HG03439 (cell line): ENCODE data around the gene EPB41L4A.
"Not testable (repeated sequence)": the region's sequence is repeated elsewhere in the genome, so short reads cannot be mapped to it uniquely, and the experiment has no call there.

Experiments used
- ATAC-seq: cut with Tn5 transposase; IDR thresholded peaks from one replicate; pipeline ENCODE4 v1.9.1; 2021; ENCODE audit warnings: mild to moderate bottlenecking, moderate library complexity; ENCODE audit not compliant: unreplicated experiment

EPB41L4A gene, protein sequence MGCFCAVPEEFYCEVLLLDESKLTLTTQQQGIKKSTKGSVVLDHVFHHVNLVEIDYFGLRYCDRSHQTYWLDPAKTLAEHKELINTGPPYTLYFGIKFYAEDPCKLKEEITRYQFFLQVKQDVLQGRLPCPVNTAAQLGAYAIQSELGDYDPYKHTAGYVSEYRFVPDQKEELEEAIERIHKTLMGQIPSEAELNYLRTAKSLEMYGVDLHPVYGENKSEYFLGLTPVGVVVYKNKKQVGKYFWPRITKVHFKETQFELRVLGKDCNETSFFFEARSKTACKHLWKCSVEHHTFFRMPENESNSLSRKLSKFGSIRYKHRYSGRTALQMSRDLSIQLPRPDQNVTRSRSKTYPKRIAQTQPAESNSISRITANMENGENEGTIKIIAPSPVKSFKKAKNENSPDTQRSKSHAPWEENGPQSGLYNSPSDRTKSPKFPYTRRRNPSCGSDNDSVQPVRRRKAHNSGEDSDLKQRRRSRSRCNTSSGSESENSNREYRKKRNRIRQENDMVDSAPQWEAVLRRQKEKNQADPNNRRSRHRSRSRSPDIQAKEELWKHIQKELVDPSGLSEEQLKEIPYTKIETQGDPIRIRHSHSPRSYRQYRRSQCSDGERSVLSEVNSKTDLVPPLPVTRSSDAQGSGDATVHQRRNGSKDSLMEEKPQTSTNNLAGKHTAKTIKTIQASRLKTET

DNA sequence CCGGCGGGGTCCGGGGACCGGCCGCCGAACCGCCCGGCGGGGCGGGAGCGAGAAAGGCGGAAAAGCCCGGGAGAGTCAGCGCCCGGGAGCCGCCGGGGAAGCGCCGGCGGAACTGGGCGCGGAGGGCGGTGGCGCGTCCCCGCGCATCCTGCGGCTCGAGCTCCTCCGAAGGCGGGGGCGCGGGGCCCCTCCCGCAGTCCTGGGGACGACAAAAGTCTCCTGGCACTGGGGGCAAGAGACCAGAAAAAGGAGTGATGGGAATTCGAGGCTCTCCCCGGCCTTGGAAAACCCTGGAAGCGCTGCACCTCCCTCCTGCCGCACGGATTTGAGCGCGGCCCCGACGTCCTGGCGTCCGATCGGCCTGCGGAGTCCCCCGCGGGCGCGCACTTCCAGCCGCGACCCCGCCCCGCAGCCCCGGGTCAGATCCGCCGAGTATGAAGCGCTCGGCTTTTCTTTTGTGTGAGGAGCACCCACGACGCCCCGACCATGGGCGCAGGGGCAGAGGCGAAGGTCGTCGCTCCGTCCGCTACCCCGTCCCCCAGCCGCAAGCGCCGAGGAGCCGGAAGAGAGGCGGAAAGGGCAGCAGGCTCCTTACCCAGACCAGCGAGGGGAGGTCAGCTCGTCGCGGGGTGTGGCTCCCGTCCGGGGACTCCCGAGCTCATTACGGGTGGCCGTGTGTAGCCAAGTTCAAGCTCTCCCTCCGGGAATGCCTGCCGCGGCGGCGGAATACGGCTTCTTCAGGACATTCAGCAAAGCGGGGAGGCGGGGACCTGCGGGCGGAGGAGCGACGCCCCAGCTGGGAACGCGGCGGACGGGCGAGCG lies at the start of gene EPB41L4A:
Gene EPB41L4A, minus strand, starts transcription at position 114 of the 822 bp plus-strand sequence. CDS start 238 bp downstream, outside the sequence.
- ATAC-seq: peak; percentile 31

DNA sequence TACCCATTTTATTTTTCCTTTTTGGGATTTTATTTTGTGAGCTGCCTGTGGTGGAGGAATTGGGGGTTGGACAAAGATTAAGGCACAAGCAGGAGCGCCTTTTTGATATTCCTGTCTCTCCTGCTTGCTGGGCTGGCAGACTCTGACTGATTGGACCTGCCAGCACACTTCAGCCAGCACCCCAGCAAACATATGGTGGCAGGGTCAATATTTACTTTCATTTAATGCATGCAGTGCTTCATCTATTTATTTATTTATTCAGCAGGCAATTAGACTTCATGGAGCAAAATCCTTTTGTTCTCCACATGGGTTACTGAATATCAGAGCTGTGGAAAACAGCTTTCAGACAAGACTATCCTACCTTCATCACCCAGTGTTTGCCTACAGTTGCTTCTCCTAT lies 48.4 kb upstream of the EPB41L4A start:
- no peak for ATAC-seq

- not testable (repeated sequence) for ATAC-seq
Observed at GRCh38 chr5:112466261-112466660, 47.2 kb upstream of the EPB41L4A start.

- ATAC-seq: not testable (repeated sequence)
Observed at GRCh38 chr5:112447187-112447760, 28.2 kb upstream of the EPB41L4A start.

GRCh38 chr5:112445626-112446350 lies 26.7 kb upstream of the EPB41L4A start:
- ATAC-seq: no peak

DNA sequence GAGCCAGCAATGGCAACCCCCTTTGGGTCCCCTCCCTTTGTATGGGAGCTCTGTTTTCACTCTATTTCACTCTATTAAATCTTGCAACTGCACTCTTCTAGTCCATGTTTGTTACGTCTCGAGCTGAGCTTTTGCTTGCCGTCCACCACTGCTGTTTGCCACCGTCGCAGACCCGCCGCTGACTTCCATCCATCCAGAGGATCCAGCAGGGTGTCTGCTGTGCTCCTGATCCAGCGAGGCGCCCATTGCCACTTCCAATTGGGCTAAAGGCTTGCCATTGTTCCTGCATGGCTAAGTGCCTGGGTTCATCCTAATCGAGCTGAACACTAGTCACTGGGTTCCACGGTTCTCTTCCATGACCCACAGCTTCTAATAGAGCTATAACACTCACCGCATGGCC lies 24.9 kb upstream of the EPB41L4A start:
- ATAC-seq: not testable (repeated sequence)

- ATAC-seq: no peak
Observed at GRCh38 chr5:112440031-112440430, 21.0 kb upstream of the EPB41L4A start.

DNA sequence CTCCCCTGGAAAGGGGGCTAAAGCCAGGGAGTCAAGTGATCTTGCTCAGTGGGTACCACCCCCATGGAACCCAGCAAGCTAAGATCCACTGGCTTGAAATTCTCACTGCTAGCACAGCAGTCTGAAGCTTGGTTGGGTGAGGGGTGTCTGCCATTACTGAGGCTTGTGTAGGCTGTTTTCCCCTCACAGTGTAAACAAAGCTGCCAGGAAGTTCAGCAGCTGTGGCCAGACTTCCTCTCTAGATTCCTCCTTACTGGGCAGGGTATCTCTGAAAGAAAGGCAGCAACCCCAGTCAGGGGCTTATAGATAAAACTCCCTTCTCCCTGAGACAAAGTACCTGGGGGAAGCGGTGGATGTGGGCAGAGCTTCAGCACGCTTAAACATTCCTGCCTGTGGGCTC lies 17.1 kb upstream of the EPB41L4A start:
- ATAC-seq: no peak

GRCh38 chr5:112434641-112435040 lies 15.6 kb upstream of the EPB41L4A start:
- ATAC-seq: no peak

- ATAC-seq: not testable (repeated sequence)
Observed at GRCh38 chr5:112426202-112426601, 7.1 kb upstream of the EPB41L4A start.

GRCh38 chr5:112419986-112420864 lies 1.1 kb upstream of the EPB41L4A start:
- peak; percentile 81 for ATAC-seq

DNA sequence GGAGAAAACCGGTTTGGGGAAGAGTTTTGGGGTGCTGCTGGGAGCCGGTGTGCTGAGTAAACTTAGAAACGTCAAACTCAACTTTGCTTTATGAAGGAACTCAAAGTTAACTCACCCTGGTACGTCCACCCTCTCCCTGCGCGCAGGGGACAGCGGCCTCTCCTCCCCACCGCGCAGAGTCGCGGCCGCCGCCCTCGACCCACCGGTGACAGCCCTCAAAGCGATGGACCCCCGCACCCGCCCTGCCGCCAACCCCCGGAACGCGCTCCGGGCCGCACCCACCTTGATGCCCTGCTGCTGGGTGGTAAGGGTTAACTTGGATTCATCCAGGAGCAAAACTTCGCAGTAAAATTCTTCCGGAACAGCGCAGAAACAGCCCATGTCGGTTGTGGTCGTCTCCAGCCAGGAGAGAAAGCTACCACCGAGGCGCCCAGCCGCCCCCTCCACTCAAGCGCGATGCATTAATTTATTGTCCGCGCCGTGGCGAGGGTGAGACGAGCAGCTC lies 366 bp downstream of the EPB41L4A start:
- ATAC-seq: no peak

DNA sequence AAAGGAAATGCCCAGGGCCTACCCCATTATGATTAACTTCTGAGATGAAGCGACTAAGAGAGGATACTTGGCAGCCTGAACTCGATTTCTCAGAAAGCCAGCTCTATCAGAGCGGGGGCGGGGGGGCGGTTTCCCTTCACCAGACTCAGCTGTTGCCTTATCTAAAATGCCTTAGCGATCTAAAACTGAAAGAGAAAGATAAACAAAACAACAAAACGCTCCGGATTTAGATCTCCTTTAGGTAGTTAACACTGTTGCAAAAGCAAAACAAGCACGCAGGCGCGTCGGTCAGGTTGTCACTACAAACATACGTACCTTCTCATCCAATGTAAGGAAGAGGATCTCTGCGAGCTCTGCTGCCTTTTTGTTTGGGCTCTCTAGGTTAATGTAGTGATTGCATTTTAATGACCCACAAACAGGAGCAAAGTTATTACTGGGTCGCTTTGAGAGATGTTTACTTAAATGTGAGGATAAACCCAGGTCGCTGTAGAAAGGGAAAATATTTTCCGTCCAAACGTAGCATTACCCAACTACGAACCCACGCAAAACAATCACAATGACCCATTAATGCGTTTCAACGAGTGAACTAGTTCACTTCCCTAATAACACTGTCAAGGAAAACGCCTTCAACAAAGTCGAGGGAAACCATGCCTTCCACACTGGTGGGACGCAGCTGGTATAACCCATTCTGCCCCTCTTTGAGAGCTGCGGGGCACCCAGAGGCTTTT lies 982 bp downstream of the EPB41L4A start:
- peak; percentile 49 for ATAC-seq

DNA sequence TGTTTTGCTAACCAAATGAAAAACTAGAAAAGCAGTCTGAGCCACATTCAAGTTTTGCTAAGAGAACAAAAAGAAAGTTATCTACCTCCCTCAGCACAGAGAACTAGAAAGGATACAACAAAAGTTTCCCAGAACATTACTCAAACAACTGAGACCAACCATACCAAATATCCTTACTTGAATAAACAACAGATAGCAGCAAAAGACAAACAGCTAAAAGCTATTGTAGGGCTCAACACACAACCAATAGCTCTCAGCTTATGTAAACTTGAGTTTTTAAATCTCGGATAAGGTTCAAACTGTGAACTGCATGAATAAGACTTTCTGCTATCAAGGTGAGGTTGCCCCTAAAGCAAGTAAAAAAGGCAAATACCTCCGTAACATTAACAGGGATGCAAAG lies 3.5 kb downstream of the EPB41L4A start:
- no peak for ATAC-seq

DNA sequence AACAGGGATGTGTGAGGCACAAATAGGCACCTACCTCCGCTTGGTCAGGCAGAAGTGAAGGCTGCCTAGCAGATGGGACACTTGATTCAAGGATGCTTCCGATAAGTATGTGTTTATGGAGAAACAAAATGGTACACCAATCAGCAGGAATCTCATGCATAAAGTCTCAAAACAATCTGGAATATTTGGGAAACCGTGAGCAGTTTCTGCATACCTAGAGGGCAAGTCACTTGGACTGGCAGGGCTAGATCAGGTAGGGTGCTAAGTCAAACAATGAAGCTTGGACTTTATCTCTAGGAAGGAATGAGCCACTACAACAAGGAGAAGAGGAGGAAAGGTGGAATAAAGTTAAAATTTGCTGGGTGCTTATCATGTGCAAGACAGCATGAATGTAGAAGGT lies 5.5 kb downstream of the EPB41L4A start:
- no peak for ATAC-seq

DNA sequence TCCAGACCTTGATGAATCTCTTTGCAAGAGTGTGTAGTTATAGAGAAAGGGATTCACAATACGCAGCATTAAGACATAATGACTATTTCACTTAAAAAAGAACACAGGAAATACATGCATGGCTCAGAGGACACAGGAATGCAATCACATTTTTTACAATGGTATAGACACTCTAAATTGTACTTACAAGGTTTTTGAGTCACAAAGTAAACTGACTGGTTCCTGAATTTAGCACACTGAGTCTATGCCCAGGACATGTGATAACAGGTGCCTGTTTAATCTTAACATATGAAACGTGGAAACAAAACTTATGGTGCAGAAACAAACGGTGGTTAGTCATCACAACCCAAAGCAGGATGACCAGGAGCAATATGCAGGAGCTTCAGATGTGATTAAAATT lies 6.7 kb downstream of the EPB41L4A start:
- ATAC-seq: no peak

- ATAC-seq: no peak
Observed at GRCh38 chr5:112411903-112412302, 7.2 kb downstream of the EPB41L4A start.

DNA sequence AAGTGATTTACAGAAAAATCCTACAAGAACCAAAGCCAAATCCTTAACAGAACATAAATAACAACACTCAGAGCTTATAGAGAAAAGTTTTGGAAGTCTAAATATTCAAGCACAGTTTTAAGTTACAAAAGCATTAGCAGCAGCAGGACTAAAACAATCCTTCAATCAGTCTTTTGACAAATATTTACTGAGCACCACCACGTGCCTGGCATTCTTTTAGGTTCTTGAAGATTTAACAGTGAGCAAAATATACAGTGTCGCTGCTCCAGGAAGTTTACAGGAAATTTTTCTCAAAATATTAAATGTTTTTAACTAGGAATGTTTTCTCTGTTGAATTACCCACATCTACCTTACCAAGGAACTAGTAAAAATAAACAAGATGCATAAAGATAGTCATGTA lies 11.4 kb downstream of the EPB41L4A start:
- ATAC-seq: no peak
